CD14-positive monocyte (primary cell): ENCODE measurements around the gene CEMP1. TPM values are rescaled to one million over a fixed set of nuclear protein-coding genes. Genes with fewer than 3 reads are reported as not detected.
A peak's percentile ranks its signal among the peaks of the same experiment; 100 is the strongest.
"Not testable (repeated sequence)": the region's sequence is repeated elsewhere in the genome, so short reads cannot be mapped to it uniquely, and the experiment has no call there.

ENCODE experiments used
- DNase-seq, 3 donors: peaks; one replicate each; pipeline ENCODE4 v3.0.0-alpha.2; 2011 to 2022
- H2AFZ ChIP-seq: 2 replicates; pipeline ENCODE4 v1.6.0; 2012; ENCODE audit warnings: mild to moderate bottlenecking, low read depth, low read length, inconsistent platforms; ENCODE audit not compliant: insufficient read depth, poor library complexity, severe bottlenecking
- H3K27ac ChIP-seq, 2 donors: 1 replicate in 1 of 2; 2 replicates in 1 of 2; pipeline ENCODE4 v1.5.1; 2012 to 2013; ENCODE audit warnings: low read length in 2 of 2, control low read depth in 1 of 2, inconsistent platforms in 1 of 2, low read depth in 1 of 2, mild to moderate bottlenecking in 1 of 2
- H3K27me3 ChIP-seq, 2 donors: one replicate each; pipeline versions ENCODE4 v1.6.0 to v1.6.1; 2011 to 2013; ENCODE audit warnings: low read length in 2 of 2; ENCODE audit not compliant: control insufficient read depth in 2 of 2, insufficient read depth in 2 of 2
- H3K36me3 ChIP-seq, 2 donors: replicated peaks in 1 of 2; 1 replicate in 1 of 2; 2 replicates in 1 of 2; pipeline versions ENCODE4 v1.5.1 to v1.6.1; 2012 to 2013; ENCODE audit warnings: low read length in 2 of 2, control low read depth in 1 of 2, inconsistent platforms in 1 of 2, mild to moderate bottlenecking in 1 of 2; ENCODE audit not compliant: insufficient read depth in 2 of 2, control insufficient read depth in 1 of 2
- H3K4me1 ChIP-seq, 2 donors: 1 replicate in 1 of 2; 2 replicates in 1 of 2; pipeline versions ENCODE4 v1.5.1 to v1.6.1; 2012 to 2013; ENCODE audit warnings: low read length in 2 of 2, control low read depth in 1 of 2, inconsistent platforms in 1 of 2, mild to moderate bottlenecking in 1 of 2, moderate library complexity in 1 of 2; ENCODE audit not compliant: insufficient read depth in 2 of 2, control insufficient read depth in 1 of 2
- H3K4me2 ChIP-seq: replicated peaks from 2 replicates; pipeline ENCODE3; 2012; ENCODE audit warnings: low read length, moderate library complexity, mild to moderate bottlenecking; ENCODE audit not compliant: poor library complexity, severe bottlenecking; ENCODE audit errors: extremely low read depth
- H3K4me3 ChIP-seq, 3 experiments: fragments of 200-600 bp in 1 of 3; sonication (generic) in 1 of 3; replicated peaks in 1 of 3; 1 replicate in 2 of 3; 2 replicates in 1 of 3; pipeline ENCODE4 v1.5.1; 2011 to 2013; ENCODE audit warnings: low read length in 3 of 3, mild to moderate bottlenecking in 3 of 3, control low read depth in 2 of 3, low read depth in 2 of 3, inconsistent platforms in 1 of 3, moderate library complexity in 1 of 3
- H3K79me2 ChIP-seq: 2 replicates; pipeline ENCODE4 v1.6.0; 2012; ENCODE audit warnings: mild to moderate bottlenecking, control low read depth, inconsistent platforms, low read length, moderate library complexity; ENCODE audit not compliant: insufficient read depth
- H3K9ac ChIP-seq: 2 replicates; pipeline ENCODE4 v1.6.0; 2017; ENCODE audit warnings: low read length, mild to moderate bottlenecking; ENCODE audit not compliant: insufficient read depth, poor library complexity, severe bottlenecking
- H3K9me3 ChIP-seq, 2 donors: replicated peaks in 1 of 2; 1 replicate in 1 of 2; 2 replicates in 1 of 2; pipeline versions ENCODE4 v1.5.1 to v1.6.1; 2012 to 2013; ENCODE audit warnings: low read length in 2 of 2, control low read depth in 1 of 2; ENCODE audit not compliant: control insufficient read depth in 1 of 2, insufficient read depth in 1 of 2
- H4K20me1 ChIP-seq: 2 replicates; pipeline ENCODE4 v1.6.0; 2012; ENCODE audit warnings: mild to moderate bottlenecking, low read length, control low read depth, moderate library complexity; ENCODE audit not compliant: insufficient read depth
- H3K27ac Mint-ChIP-seq, 7 donors: one replicate each; pipeline ENCODE4 v1.8.0; 2020; ENCODE audit warnings: mild to moderate bottlenecking in 7 of 7, mixed read lengths in 7 of 7, moderate library complexity in 6 of 7, inconsistent platforms in 2 of 7
- H3K27me3 Mint-ChIP-seq, 3 donors: one replicate each; pipeline ENCODE4 v1.8.0; 2021 to 2022; ENCODE audit warnings: low read depth in 3 of 3, mild to moderate bottlenecking in 3 of 3, mixed read lengths in 3 of 3, moderate library complexity in 3 of 3, inconsistent platforms in 1 of 3
- H3K36me3 Mint-ChIP-seq, 2 donors: one replicate each; pipeline ENCODE4 v1.8.0; 2020; ENCODE audit warnings: mixed read lengths in 2 of 2, inconsistent platforms in 1 of 2, mild to moderate bottlenecking in 1 of 2
- H3K4me1 Mint-ChIP-seq: one replicate; pipeline ENCODE4 v1.8.0; 2020; ENCODE audit warnings: mild to moderate bottlenecking, mixed read lengths
- H3K4me3 Mint-ChIP-seq, 2 donors: one replicate each; pipeline ENCODE4 v1.8.0; 2020; ENCODE audit warnings: mild to moderate bottlenecking in 2 of 2, mixed read lengths in 2 of 2, moderate library complexity in 1 of 2
- H3K9me3 Mint-ChIP-seq, 7 donors: one replicate each; pipeline ENCODE4 v1.8.0; 2020 to 2022; ENCODE audit warnings: mixed read lengths in 7 of 7, mild to moderate bottlenecking in 6 of 7, moderate library complexity in 6 of 7, inconsistent platforms in 2 of 7
- WGBS: methylation state at CpG from one replicate; pipeline ENCODE4 v1.1.5; 2013; ENCODE audit warnings: missing lambda C conversion rate; ENCODE audit not compliant: insufficient coverage; 5-methylcytosine and 5-hydroxymethylcytosine counted together
- intact Hi-C, 2 donors: fragments of 100-400 bp; cut with micrococcal nuclease; formaldehyde crosslinking; loops; one replicate each; pipeline versions ENCODE4 v1.15.0 to v1.15.1; 2023
- polyA minus RNA-seq: library from RNA; depleted of rRNA, polyadenylated mRNA; stranded (reverse); fragments of >200 nt; gene quantifications from 2 replicates; pipeline ENCODE4 v1.2.3, GENCODE V29; 2012
- polyA plus RNA-seq, 3 donors: library from polyadenylated mRNA; depleted of rRNA in 1 of 3; unstranded in 2 of 3; stranded (reverse) in 1 of 3; fragments of 300-500 nt in 2 of 3; fragments of >200 nt in 1 of 3; fragmentation: Illumina TruSeq in 2 of 3; gene quantifications; 1 replicate in 2 of 3; 2 replicates in 1 of 3; pipeline ENCODE4 v1.2.3, GENCODE V29; 2012 to 2021
- total RNA-seq, 12 experiments: library from RNA in 1 of 12; stranded (reverse) in 1 of 12; fragments of 120-200 nt in 1 of 12; gene quantifications; one replicate each; pipeline ENCODE4 v1.2.4 and lab custom pipeline; 2013 to 2026; ENCODE audit warnings: mixed read lengths in 6 of 12, inconsistent platforms in 1 of 12
- TF ChIP-seq, protein P1 (sequence below): fragments of 200-600 bp; IDR thresholded peaks from one replicate; pipeline ENCODE4 v1.8.0; 2022; ENCODE audit warnings: antibody characterized with exemption, mild to moderate bottlenecking

Gene CEMP1
- 0.58 TPM for total RNA-seq (2013)
- polyA plus RNA-seq (under 1 TPM in 2 of 3 donors, not detected in 1; 0.12 to 0.56 TPM), polyA minus RNA-seq (0.83 and 1.3 TPM in 2 replicates), total RNA-seq (lab: John Stamatoyannopoulos, UW) (0 to 0.81 (median 0.13) reads per million in 11 experiments)

DNA sequence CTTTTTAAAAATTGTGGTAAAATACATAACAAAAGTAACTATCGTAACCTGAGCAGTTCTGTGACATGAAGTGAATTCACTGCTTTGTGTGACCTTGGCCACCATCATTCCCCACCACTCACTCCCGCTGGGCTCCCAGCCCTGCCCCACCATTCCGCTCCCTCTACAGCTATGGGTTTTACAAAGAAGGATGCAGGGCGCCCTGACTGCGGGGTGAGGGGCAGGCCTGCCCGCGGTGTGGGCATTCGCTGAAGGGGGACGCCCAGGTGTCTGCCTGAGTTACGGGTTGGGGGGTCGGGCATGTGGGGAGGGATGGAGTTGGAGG, at the start of gene CEMP1:
Gene CEMP1, minus strand, starts transcription at position 38 of the 325 bp plus-strand sequence. CDS start 335 bp downstream, outside the sequence.
- Histone ChIP-seq H2AFZ (peak within 1 kb of the TSS; percentile 61), H3K4me3 (peak within 1 kb of the TSS; percentile 48 to 92 (median 88)), H4K20me1 (peaks cover 49% of the 10 kb centered on the region), H3K9ac (peak within 1 kb of the TSS; percentile 95), H3K36me3 (peaks cover 38 to 45% of the 10 kb centered on the region in 2 donors), H3K27me3 (no peaks in the 10 kb centered on the region), H3K4me1 (peaks cover 45 to 60% of the 10 kb centered on the region in 2 donors), H3K9me3 (no peaks in the 10 kb centered on the region), H3K27ac (peak within 1 kb of the TSS; percentile 99 to 100), H3K4me2 (peak within 1 kb of the TSS; percentile 100), H3K79me2 (peaks cover 3% of the 10 kb centered on the region)
- no peak for DNase-seq
- intact Hi-C loops: no loop called here
- TF ChIP-seq, protein P1, sequence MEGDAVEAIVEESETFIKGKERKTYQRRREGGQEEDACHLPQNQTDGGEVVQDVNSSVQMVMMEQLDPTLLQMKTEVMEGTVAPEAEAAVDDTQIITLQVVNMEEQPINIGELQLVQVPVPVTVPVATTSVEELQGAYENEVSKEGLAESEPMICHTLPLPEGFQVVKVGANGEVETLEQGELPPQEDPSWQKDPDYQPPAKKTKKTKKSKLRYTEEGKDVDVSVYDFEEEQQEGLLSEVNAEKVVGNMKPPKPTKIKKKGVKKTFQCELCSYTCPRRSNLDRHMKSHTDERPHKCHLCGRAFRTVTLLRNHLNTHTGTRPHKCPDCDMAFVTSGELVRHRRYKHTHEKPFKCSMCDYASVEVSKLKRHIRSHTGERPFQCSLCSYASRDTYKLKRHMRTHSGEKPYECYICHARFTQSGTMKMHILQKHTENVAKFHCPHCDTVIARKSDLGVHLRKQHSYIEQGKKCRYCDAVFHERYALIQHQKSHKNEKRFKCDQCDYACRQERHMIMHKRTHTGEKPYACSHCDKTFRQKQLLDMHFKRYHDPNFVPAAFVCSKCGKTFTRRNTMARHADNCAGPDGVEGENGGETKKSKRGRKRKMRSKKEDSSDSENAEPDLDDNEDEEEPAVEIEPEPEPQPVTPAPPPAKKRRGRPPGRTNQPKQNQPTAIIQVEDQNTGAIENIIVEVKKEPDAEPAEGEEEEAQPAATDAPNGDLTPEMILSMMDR: no peak
- Mint-ChIP-seq H3K27ac (peak within 1 kb of the TSS; percentile 98 to 100 (median 98)), H3K4me1 (peaks cover 41% of the 10 kb centered on the region), H3K36me3 (peaks cover 22 to 48% of the 10 kb centered on the region in 2 donors), H3K27me3 (peaks cover 0 to 5% (median 0%) of the 10 kb centered on the region in 3 donors), H3K9me3 (no peaks in the 10 kb centered on the region), H3K4me3 (peak within 1 kb of the TSS; percentile 91 to 97)
- WGBS: 0% methylated on average over 8 of the region's 11 CpGs

DNA sequence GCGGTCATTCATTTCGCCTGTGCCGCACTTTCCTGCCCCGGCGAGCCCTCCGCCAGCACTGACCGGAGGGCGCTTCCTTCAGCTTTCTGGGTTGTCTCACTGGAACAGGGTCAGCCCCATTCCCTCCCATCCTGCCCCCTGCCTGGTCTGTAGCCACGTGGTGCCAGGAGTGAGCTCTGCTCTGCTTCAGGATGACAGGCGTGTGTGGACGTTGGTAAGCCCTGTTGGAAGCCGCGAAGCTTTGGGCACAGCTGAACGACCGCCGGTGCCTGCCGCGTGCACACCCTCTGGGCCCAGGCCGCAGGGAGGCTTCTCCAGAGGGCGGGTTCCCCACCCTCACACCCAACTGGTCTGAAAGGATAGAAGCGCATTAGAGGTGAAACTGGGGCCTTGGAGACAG, 49.6 kb upstream of the CEMP1 start:
- H3K27me3 ChIP-seq, H3K4me3 Mint-ChIP-seq, H3K9me3 Mint-ChIP-seq, H3K27ac Mint-ChIP-seq, H3K4me1 ChIP-seq, H2AFZ ChIP-seq, H3K27ac ChIP-seq, H3K4me1 Mint-ChIP-seq, DNase-seq, H3K79me2 ChIP-seq, H3K9me3 ChIP-seq, H3K9ac ChIP-seq, intact Hi-C loops, H3K4me2 ChIP-seq, H3K27me3 Mint-ChIP-seq, H3K4me3 ChIP-seq: not testable (repeated sequence)
- WGBS: no CpG with 5 or more reads among the region's 21 CpGs
- Histone ChIP-seq H4K20me1 (peaks cover 13% of the 10 kb centered on the region), H3K36me3 (peaks cover 12 to 14% of the 10 kb centered on the region in 2 donors)
- H3K36me3 Mint-ChIP-seq: peaks cover 7 to 16% of the 10 kb centered on the region in 2 donors
